HTERT RPE-1 (cell line): ENCODE results near the gene PRSS1.

ENCODE experiments used
- in situ Hi-C: fragments of 300-500 bp; cut with MboI; formaldehyde crosslinking; loops from 4 replicates; pipeline ENCODE4 v1.14.3; 2020; ENCODE audit warnings: low sequenced_read_pairs

The PRSS1 gene

GRCh38 chr7:142791502-142791901 lies 42.2 kb downstream of the PRSS1 start:
- in situ Hi-C loops: no loop called here

- in situ Hi-C loops: no loop called here
These were observed 42.9 kb downstream of the PRSS1 start for GRCh38 chr7:142792129-142792528.

- in situ Hi-C loops: no loop called here
These were observed 43.3 kb downstream of the PRSS1 start for GRCh38 chr7:142792593-142792992.

- in situ Hi-C loops: no loop called here
These were observed 43.9 kb downstream of the PRSS1 start for GRCh38 chr7:142793156-142793555.

- in situ Hi-C loops: no loop called here
These were observed 46.1 kb downstream of the PRSS1 start for GRCh38 chr7:142795339-142795863.

- in situ Hi-C loops: no loop called here
These were observed 46.8 kb downstream of the PRSS1 start for GRCh38 chr7:142796001-142796500.

GRCh38 chr7:142796501-142797390 lies 47.5 kb downstream of the PRSS1 start:
- in situ Hi-C loops: no loop called here

GRCh38 chr7:142797391-142798377 lies 48.4 kb downstream of the PRSS1 start:
- in situ Hi-C loops: no loop called here

GRCh38 chr7:142798451-142799436 lies 49.5 kb downstream of the PRSS1 start:
- in situ Hi-C loops: no loop called here

GRCh38 chr7:142799437-142799835 lies 50.2 kb downstream of the PRSS1 start:
- in situ Hi-C loops: no loop called here

- in situ Hi-C loops: no loop called here
These were observed 50.8 kb downstream of the PRSS1 start for GRCh38 chr7:142800088-142800487.

GRCh38 chr7:142800699-142801260 lies 51.5 kb downstream of the PRSS1 start:
- in situ Hi-C loops: no loop called here

GRCh38 chr7:142801601-142802295 lies 52.5 kb downstream of the PRSS1 start:
- in situ Hi-C loops: no loop called here

- in situ Hi-C loops: no loop called here
These were observed 53.0 kb downstream of the PRSS1 start for GRCh38 chr7:142802301-142802700.
